GM19455 (cell line): ENCODE measurements around the gene CABCOCO1.

Experiments used
- ATAC-seq: cut with Tn5 transposase; IDR thresholded peaks from one replicate; pipeline ENCODE4 v1.9.1; 2021; ENCODE audit not compliant: unreplicated experiment

Gene CABCOCO1

GRCh38 chr10:61752111-61753011 lies 89.6 kb downstream of the CABCOCO1 start:
- no peak for ATAC-seq

- ATAC-seq, result no peak
Measured at GRCh38 chr10:61753453-61753852, 90.7 kb downstream of the CABCOCO1 start.

GRCh38 chr10:61754587-61755550 lies 92.1 kb downstream of the CABCOCO1 start:
- ATAC-seq, result no peak

- ATAC-seq, result no peak
Measured at GRCh38 chr10:61757001-61757400, 94.3 kb downstream of the CABCOCO1 start.

GRCh38 chr10:61757525-61758397 lies 95.0 kb downstream of the CABCOCO1 start:
- ATAC-seq, result no peak

- ATAC-seq, result no peak
Measured at GRCh38 chr10:61758433-61758832, 95.7 kb downstream of the CABCOCO1 start.

- no peak for ATAC-seq
Measured at GRCh38 chr10:61759751-61760150, 97.0 kb downstream of the CABCOCO1 start.

GRCh38 chr10:61760943-61761824 lies 98.5 kb downstream of the CABCOCO1 start:
- ATAC-seq, result no peak

- no peak for ATAC-seq
Measured at GRCh38 chr10:61761825-61762217, 99.1 kb downstream of the CABCOCO1 start.

GRCh38 chr10:61763778-61764177 lies 101.0 kb downstream of the CABCOCO1 start:
- ATAC-seq, result no peak

- no peak for ATAC-seq
Measured at GRCh38 chr10:61764486-61764885, 101.8 kb downstream of the CABCOCO1 start.

- no peak for ATAC-seq
Measured at GRCh38 chr10:61765176-61766087, 102.7 kb downstream of the CABCOCO1 start.

- no peak for ATAC-seq
Measured at GRCh38 chr10:61766927-61767326, 104.2 kb downstream of the CABCOCO1 start.

GRCh38 chr10:61774031-61774430 lies 111.3 kb downstream of the CABCOCO1 start:
- ATAC-seq, result no peak

GRCh38 chr10:61775111-61775510 lies 112.4 kb downstream of the CABCOCO1 start:
- ATAC-seq, result no peak

- ATAC-seq, result no peak
Measured at GRCh38 chr10:61776615-61777266, 114.0 kb downstream of the CABCOCO1 start.

GRCh38 chr10:61778137-61778536 lies 115.4 kb downstream of the CABCOCO1 start:
- no peak for ATAC-seq

GRCh38 chr10:61779276-61779675 lies 116.5 kb downstream of the CABCOCO1 start:
- ATAC-seq, result no peak
